Thymus (tissue), 14 donors: Measurements from ENCODE around the gene PKLR. TPM values are rescaled to one million over a fixed set of nuclear protein-coding genes. Genes with fewer than 3 reads are reported as not detected.
A peak's percentile ranks its signal among the peaks of the same experiment; 100 is the strongest.
"Not testable (repeated sequence)": the region's sequence is repeated elsewhere in the genome, so short reads cannot be mapped to it uniquely, and the experiment has no call there.

Source experiments
- DNase-seq, 9 donors: peaks; one replicate each; pipeline ENCODE4 v3.0.0-alpha.2; 2013; ENCODE audit warnings: low spot score in 9 of 9, low read depth in 6 of 9, missing footprints in 1 of 9
- H3K27ac ChIP-seq, 2 donors: one replicate each; pipeline ENCODE4 v1.5.1; 2013; ENCODE audit warnings: control low read depth in 1 of 2, low read depth in 1 of 2, low read length in 1 of 2, mild to moderate bottlenecking in 1 of 2, moderate library complexity in 1 of 2
- H3K27me3 ChIP-seq, 2 donors: one replicate each; pipeline ENCODE4 v1.5.1; 2013; ENCODE audit warnings: low read length in 1 of 2; ENCODE audit not compliant: control insufficient read depth in 2 of 2, insufficient read depth in 1 of 2
- H3K36me3 ChIP-seq, 2 donors: one replicate each; pipeline ENCODE4 v1.5.1; 2013; ENCODE audit warnings: low read length in 1 of 2, mild to moderate bottlenecking in 1 of 2, moderate library complexity in 1 of 2; ENCODE audit not compliant: control insufficient read depth in 2 of 2, insufficient read depth in 2 of 2
- H3K4me1 ChIP-seq, 2 donors: one replicate each; pipeline ENCODE4 v1.5.1; 2013; ENCODE audit warnings: low read length in 2 of 2; ENCODE audit not compliant: control insufficient read depth in 2 of 2, insufficient read depth in 2 of 2
- H3K4me3 ChIP-seq, 2 donors: one replicate each; pipeline ENCODE4 v1.5.1; 2013; ENCODE audit warnings: low read length in 2 of 2, control low read depth in 1 of 2, mild to moderate bottlenecking in 1 of 2
- H3K9me3 ChIP-seq, 2 donors: one replicate each; pipeline ENCODE4 v1.5.1; 2013; ENCODE audit warnings: low read length in 1 of 2, mild to moderate bottlenecking in 1 of 2; ENCODE audit not compliant: control insufficient read depth in 2 of 2, insufficient read depth in 1 of 2
- WGBS: extraction: QIAGEN DNeasy Blood & Tissue Kit; methylation state at CpG from one replicate; pipeline ENCODE4 v1.1.7; 2013; 5-methylcytosine and 5-hydroxymethylcytosine counted together
- long read RNA-seq, 10 donors: transcript quantifications; one replicate each; lab custom pipeline, GENCODE V29; 2026
- polyA plus RNA-seq: library from polyadenylated mRNA; stranded (reverse); fragments of 200-250 nt; gene quantifications from one replicate; pipeline ENCODE4 v1.2.3, GENCODE V29; 2013
- total RNA-seq: library from RNA; stranded (reverse); fragments of 120-200 nt; gene quantifications from one replicate; pipeline ENCODE4 v1.2.4, GENCODE V29; 2013
- donor health status: healthy.

The PKLR gene
- total RNA-seq: 0.19 TPM
- polyA plus RNA-seq: 0.05 TPM
- long read RNA-seq, donor 1: 0 reads
- long read RNA-seq, donor 2, partial matches to known transcripts: 0 of 4 reads
- long read RNA-seq, donor 2, other reads (novel, unspliced or antisense): 0 of 4 reads
- long read RNA-seq, donor 3: 0 reads
- long read RNA-seq, donor 4: 0 reads
- long read RNA-seq, donor 5, partial matches to known transcripts: 0 of 1 reads
- long read RNA-seq, donor 5, other reads (novel, unspliced or antisense): 0 of 1 reads
- long read RNA-seq, donor 6: 0 reads
- long read RNA-seq, donor 7: 0 reads
- long read RNA-seq, donor 8: 0 reads
- long read RNA-seq, donor 9: 0 reads
- long read RNA-seq, donor 10: 0 reads

- 98% methylated on average over 5 of the region's 5 CpGs for WGBS
- Histone ChIP-seq H3K36me3 (no peaks in the 10 kb centered on the region), H3K4me3 (no peak within 1 kb of the TSS), H3K9me3 (peaks cover 0 to 4% of the 10 kb centered on the region in 2 donors), H3K27ac (no peak within 1 kb of the TSS), H3K4me1 (no peaks in the 10 kb centered on the region), H3K27me3 (peaks cover 3 to 13% of the 10 kb centered on the region in 2 donors)
- DNase-seq: no peak
Observed at GRCh38 chr1:155301342-155301841, at the start of gene PKLR. Gene PKLR (minus strand): TSS chr1:155301438. CDS start chr1:155301395, 43 bp downstream.

DNA sequence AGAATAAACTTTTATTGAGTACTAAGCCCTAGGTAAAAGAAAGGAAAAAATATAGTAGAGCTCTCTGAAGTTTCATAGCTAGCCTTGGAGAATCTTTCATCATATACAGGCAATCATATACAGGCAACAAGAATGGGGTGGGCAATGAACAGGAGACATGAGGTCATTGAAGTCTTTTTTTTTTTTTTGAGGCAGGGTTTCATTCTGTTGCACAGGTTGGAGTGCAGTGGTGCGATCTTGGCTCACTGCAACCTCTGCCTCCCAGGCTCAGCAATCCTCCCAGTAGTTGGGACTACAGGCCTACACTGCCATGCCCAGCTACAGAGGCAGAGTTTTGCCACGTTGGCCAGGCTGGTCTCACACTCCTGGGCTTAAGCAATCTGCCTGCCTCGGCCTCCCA is 41.6 kb upstream of the PKLR start:
- Histone ChIP-seq H3K4me3 (no peak overlapping the region), H3K27me3 (no peaks in the 10 kb centered on the region), H3K36me3 (peaks cover 50 to 89% of the 10 kb centered on the region in 2 donors), H3K4me1 (no peaks in the 10 kb centered on the region), H3K9me3 (no peaks in the 10 kb centered on the region), H3K27ac (no peak overlapping the region)
- WGBS: 97% methylated on average over 3 of the region's 3 CpGs
- DNase-seq: no peak

DNA sequence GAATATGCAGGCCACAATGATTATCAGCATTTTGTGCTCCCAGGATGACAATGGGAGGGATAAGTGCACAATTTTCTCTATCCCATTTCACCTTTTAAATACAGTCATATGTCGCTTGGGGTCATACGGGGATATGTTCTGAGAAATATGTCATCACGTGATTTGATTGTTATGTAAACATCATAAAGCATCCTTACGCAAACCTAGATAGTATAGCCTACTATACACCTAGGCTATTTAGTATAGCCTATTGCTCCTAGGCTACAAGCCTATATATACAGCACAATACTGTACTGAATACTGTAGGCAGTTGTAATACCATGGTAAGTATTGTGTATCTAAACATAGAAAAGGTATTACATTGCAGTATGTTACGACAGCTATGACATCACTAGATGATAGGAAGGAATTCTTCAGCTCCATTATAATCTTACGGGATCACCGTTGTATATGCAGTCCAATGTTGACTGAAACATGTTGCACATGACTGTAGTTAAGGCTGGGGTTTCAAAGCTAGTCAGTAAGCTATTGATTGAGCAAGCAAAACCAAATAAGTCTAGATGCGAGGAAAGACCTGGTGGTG is 38.4 kb upstream of the PKLR start:
- 98% methylated on average over 8 of the region's 8 CpGs for WGBS
- H3K27ac ChIP-seq: no peak overlapping the region
- H3K27me3 ChIP-seq: no peaks in the 10 kb centered on the region
- peaks cover 49 to 87% of the 10 kb centered on the region in 2 donors for H3K36me3 ChIP-seq
- no peak for DNase-seq
- no peaks in the 10 kb centered on the region for H3K9me3 ChIP-seq
- no peak overlapping the region for H3K4me3 ChIP-seq
- no peaks in the 10 kb centered on the region for H3K4me1 ChIP-seq

DNA sequence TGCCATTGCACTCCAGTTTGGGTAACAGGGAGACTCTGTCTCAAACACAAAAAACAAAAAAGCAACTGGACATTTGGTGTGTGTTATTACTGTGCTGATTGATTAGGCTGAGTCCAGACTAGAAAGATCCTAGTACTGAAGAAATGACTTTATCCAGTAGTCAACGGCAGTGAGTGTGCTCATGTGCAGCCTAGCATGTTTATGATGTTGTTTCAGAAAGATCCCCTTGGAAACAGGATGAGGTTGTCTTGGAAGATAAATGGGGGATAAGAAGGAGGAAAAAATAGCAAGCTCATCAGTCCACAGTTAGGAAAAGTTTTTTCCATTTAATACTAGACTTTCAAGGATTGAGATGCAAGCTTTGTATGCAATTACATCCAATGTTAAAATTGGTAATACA is 33.7 kb upstream of the PKLR start:
- H3K4me3 ChIP-seq: no peak overlapping the region
- H3K27ac ChIP-seq: no peak overlapping the region
- H3K36me3 ChIP-seq: peaks cover 51 to 67% of the 10 kb centered on the region in 2 donors
- WGBS: 97% methylated on average over 1 of the region's 1 CpG
- no peak for DNase-seq
- H3K4me1 ChIP-seq: no peaks in the 10 kb centered on the region
- no peaks in the 10 kb centered on the region for H3K9me3 ChIP-seq
- H3K27me3 ChIP-seq: no peaks in the 10 kb centered on the region

- no peaks in the 10 kb centered on the region for H3K9me3 ChIP-seq
- H3K27me3 ChIP-seq: no peaks in the 10 kb centered on the region
- H3K36me3 ChIP-seq: peaks cover 33 to 36% of the 10 kb centered on the region in 2 donors
- no peak overlapping the region for H3K4me3 ChIP-seq
- no peak for DNase-seq
- 96% methylated on average over 11 of the region's 11 CpGs for WGBS
- no peak overlapping the region for H3K27ac ChIP-seq
- peaks cover 0 to 10% of the 10 kb centered on the region in 2 donors for H3K4me1 ChIP-seq
Observed at GRCh38 chr1:155329980-155330598, 28.9 kb upstream of the PKLR start.

GRCh38 chr1:155328856-155329255 is 27.6 kb upstream of the PKLR start:
- H3K27me3 ChIP-seq, DNase-seq, H3K4me3 ChIP-seq, H3K27ac ChIP-seq, H3K9me3 ChIP-seq: not testable (repeated sequence)
- Histone ChIP-seq H3K4me1 (peaks cover 0 to 21% of the 10 kb centered on the region in 2 donors), H3K36me3 (peaks cover 25 to 27% of the 10 kb centered on the region in 2 donors)
- 98% methylated on average over 7 of the region's 7 CpGs for WGBS

GRCh38 chr1:155327981-155328380 is 26.7 kb upstream of the PKLR start:
- WGBS: 98% methylated on average over 4 of the region's 4 CpGs
- H3K36me3 ChIP-seq: peaks cover 24 to 25% of the 10 kb centered on the region in 2 donors
- H3K27ac ChIP-seq: no peak overlapping the region
- no peak overlapping the region for H3K4me3 ChIP-seq
- H3K27me3 ChIP-seq: peaks cover 0 to 10% of the 10 kb centered on the region in 2 donors
- peaks cover 0 to 24% of the 10 kb centered on the region in 2 donors for H3K4me1 ChIP-seq
- no peak for DNase-seq
- H3K9me3 ChIP-seq: no peaks in the 10 kb centered on the region

DNA sequence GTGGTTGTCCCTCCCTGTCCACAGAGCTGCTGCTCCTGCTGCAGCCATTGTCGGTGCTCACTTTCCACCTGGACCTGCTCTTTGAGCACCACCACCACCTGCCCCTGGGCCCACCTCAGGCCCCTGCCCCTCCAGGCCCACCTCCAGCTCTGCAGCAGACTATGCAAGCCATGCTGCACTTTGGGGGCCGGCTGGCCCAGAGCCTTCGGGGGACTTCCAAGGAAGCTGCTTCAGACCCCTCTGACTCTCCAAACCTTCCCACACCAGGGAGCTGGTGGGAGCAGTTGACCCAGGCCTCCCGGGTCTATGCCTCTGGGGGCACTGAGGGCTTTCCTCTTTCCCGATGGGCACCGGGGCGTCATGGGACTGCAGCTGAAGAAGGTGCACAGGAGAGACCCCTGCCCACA is 25.4 kb upstream of the PKLR start:
- Histone ChIP-seq H3K27me3 (peaks cover 0 to 22% of the 10 kb centered on the region in 2 donors), H3K4me3 (no peak overlapping the region), H3K27ac (no peak overlapping the region), H3K4me1 (peaks cover 6 to 36% of the 10 kb centered on the region in 2 donors), H3K36me3 (peaks cover 22 to 24% of the 10 kb centered on the region in 2 donors), H3K9me3 (no peaks in the 10 kb centered on the region)
- WGBS: 97% methylated on average over 7 of the region's 7 CpGs
- DNase-seq: no peak

DNA sequence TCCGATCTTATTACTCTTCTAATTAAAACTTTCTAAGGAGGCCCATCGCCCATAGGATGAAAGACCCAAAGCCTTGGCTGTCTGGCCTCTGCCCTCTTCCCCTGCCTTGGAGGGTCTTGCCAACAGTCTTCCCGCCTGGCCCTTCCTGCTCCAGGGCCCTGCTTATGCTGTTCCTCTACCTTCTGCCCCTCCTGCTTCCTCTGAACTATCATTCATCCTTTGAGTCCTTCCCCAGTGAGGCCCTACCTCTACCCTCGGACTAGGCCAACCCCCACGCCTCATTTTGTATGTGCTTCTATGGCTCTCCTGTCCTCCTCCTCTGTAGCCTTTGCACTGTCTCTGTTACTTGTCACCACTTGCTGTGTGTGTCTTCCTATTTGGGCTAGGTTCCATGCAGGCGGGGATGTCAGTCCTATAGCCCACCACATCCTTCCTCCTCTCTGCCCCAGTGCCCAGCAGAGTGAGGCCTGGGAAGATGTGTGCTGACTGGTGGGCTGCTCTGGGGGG is 24.8 kb upstream of the PKLR start:
- Histone ChIP-seq H3K27ac (peak overlapping the region in 1 of 2 donors; percentile 26), H3K9me3 (no peaks in the 10 kb centered on the region), H3K27me3 (peaks cover 0 to 28% of the 10 kb centered on the region in 2 donors), H3K36me3 (peaks cover 17 to 19% of the 10 kb centered on the region in 2 donors), H3K4me1 (peaks cover 6 to 42% of the 10 kb centered on the region in 2 donors), H3K4me3 (no peak overlapping the region)
- 95% methylated on average over 6 of the region's 6 CpGs for whole genome bisulfite sequencing
- DNase-seq: no peak
